GM18517 (cell line): ENCODE data around the gene GALK2.
A peak's percentile ranks its signal among the peaks of the same experiment; 100 is the strongest.

Experiments
- ATAC-seq: cut with Tn5 transposase; IDR thresholded peaks from one replicate; pipeline ENCODE4 v1.9.1; 2021; ENCODE audit warnings: mild to moderate bottlenecking, moderate library complexity; ENCODE audit not compliant: unreplicated experiment

The GALK2 gene

GRCh38 chr15:49169880-49170597, at the start of gene GALK2:
GALK2 (plus strand) TSS chr15:49170247; CDS start chr15:49170323, 76 bp downstream.
- peak; percentile 89 for ATAC-seq

GRCh38 chr15:49120832-49121231, 49.2 kb upstream of the GALK2 start:
- ATAC-seq, result no peak

GRCh38 chr15:49121901-49122300, 48.1 kb upstream of the GALK2 start:
- ATAC-seq, result no peak

- no peak for ATAC-seq
Observed at GRCh38 chr15:49122541-49123062, 47.4 kb upstream of the GALK2 start.

- ATAC-seq, result no peak
Observed at GRCh38 chr15:49124371-49124770, 45.7 kb upstream of the GALK2 start.

- no peak for ATAC-seq
Observed at GRCh38 chr15:49131403-49131802, 38.6 kb upstream of the GALK2 start.

- ATAC-seq, result no peak
Observed at GRCh38 chr15:49134683-49135341, 35.2 kb upstream of the GALK2 start.

GRCh38 chr15:49135342-49135857, 34.6 kb upstream of the GALK2 start:
- no peak for ATAC-seq

- no peak for ATAC-seq
Observed at GRCh38 chr15:49135911-49136310, 34.1 kb upstream of the GALK2 start.

GRCh38 chr15:49137861-49138260, 32.2 kb upstream of the GALK2 start:
- no peak for ATAC-seq

GRCh38 chr15:49145651-49146609, 24.1 kb upstream of the GALK2 start:
- no peak for ATAC-seq

- ATAC-seq, result no peak
Observed at GRCh38 chr15:49148298-49148697, 21.7 kb upstream of the GALK2 start.

GRCh38 chr15:49148727-49149126, 21.3 kb upstream of the GALK2 start:
- no peak for ATAC-seq

- ATAC-seq, result no peak
Observed at GRCh38 chr15:49151831-49152230, 18.2 kb upstream of the GALK2 start.

GRCh38 chr15:49152552-49153312, 17.3 kb upstream of the GALK2 start:
- no peak for ATAC-seq

- ATAC-seq, result no peak
Observed at GRCh38 chr15:49154359-49154758, 15.7 kb upstream of the GALK2 start.

- ATAC-seq, result peak; percentile 5
Observed at GRCh38 chr15:49154799-49155109, 15.3 kb upstream of the GALK2 start.

- peak; percentile 93 for ATAC-seq
Observed at GRCh38 chr15:49155110-49155833, 14.8 kb upstream of the GALK2 start, which contains the start of gene COPS2. COPS2 (minus strand) TSS chr15:49155599; CDS start chr15:49155578, 21 bp downstream.

- ATAC-seq, result no peak
Observed at GRCh38 chr15:49155834-49156627, 14.0 kb upstream of the GALK2 start.
